WTC11 (cell line): ENCODE measurements around the gene CENPK.

Experiments used
- ATF1 ChIP-seq: sonication (generic); formaldehyde crosslinking; IDR thresholded peaks from 2 replicates; pipeline ENCODE4 v1.8.1; 2023; ENCODE audit warnings: mild to moderate bottlenecking, moderate library complexity, missing genetic modification reagents
- ATF3 ChIP-seq: sonication (generic); formaldehyde crosslinking; conservative IDR thresholded peaks from 2 replicates; pipeline ENCODE4 v1.8.1; 2022; ENCODE audit warnings: mild to moderate bottlenecking, missing genetic modification reagents
- ATF6 ChIP-seq: sonication (generic); formaldehyde crosslinking; IDR thresholded peaks from 2 replicates; pipeline ENCODE4 v1.8.1; 2023; ENCODE audit warnings: mild to moderate bottlenecking, missing genetic modification reagents
- CTCF ChIP-seq: fragments of 200-600 bp; IDR thresholded peaks from 2 replicates; pipeline ENCODE4 v1.8.0; 2022; ENCODE audit warnings: antibody characterized with exemption
- FOXP4 ChIP-seq: sonication (generic); formaldehyde crosslinking; IDR thresholded peaks from 2 replicates; pipeline ENCODE4 v1.8.0; 2022; ENCODE audit warnings: mild to moderate bottlenecking, missing genetic modification reagents
- GTF2I ChIP-seq: fragments of 250-450 bp; sonication (Bioruptor Pico); conservative IDR thresholded peaks from 2 replicates; pipeline ENCODE4 v1.4.0; 2021; ENCODE audit warnings: mild to moderate bottlenecking
- JUN ChIP-seq: sonication (generic); formaldehyde crosslinking; IDR thresholded peaks from 2 replicates; pipeline ENCODE4 v1.8.0; 2023; ENCODE audit warnings: mild to moderate bottlenecking, missing genetic modification reagents
- NFATC4 ChIP-seq: fragments of 250-450 bp; sonication (Bioruptor Pico); IDR thresholded peaks from 2 replicates; pipeline ENCODE4 v1.9.0; 2021; ENCODE audit warnings: mild to moderate bottlenecking
- PREB ChIP-seq: sonication (generic); formaldehyde crosslinking; IDR thresholded peaks from 2 replicates; pipeline ENCODE4 v1.8.1; 2022; ENCODE audit warnings: mild to moderate bottlenecking, missing genetic modification reagents, moderate library complexity, borderline replicate concordance
- ZBTB43 ChIP-seq: sonication (generic); formaldehyde crosslinking; IDR thresholded peaks from 2 replicates; pipeline ENCODE4 v1.8.1; 2023; ENCODE audit warnings: mild to moderate bottlenecking, missing genetic modification reagents
- ZNF138 ChIP-seq: sonication (generic); formaldehyde crosslinking; conservative IDR thresholded peaks from 2 replicates; pipeline ENCODE4 v1.8.1; 2022; ENCODE audit warnings: mild to moderate bottlenecking, moderate library complexity, missing genetic modification reagents
- ZNF263 ChIP-seq: sonication (generic); formaldehyde crosslinking; IDR thresholded peaks from 2 replicates; pipeline ENCODE4 v1.8.1; 2022; ENCODE audit warnings: low read depth, mild to moderate bottlenecking, moderate library complexity, missing genetic modification reagents
- ZNF281 ChIP-seq: sonication (generic); formaldehyde crosslinking; IDR thresholded peaks from 2 replicates; pipeline ENCODE4 v1.8.0; 2023; ENCODE audit warnings: mild to moderate bottlenecking, missing genetic modification reagents
- ZNF512 ChIP-seq: sonication (generic); formaldehyde crosslinking; IDR thresholded peaks from 2 replicates; pipeline ENCODE4 v1.8.1; 2022; ENCODE audit warnings: missing genetic modification reagents, borderline replicate concordance

GRCh38 chr5:65544473-65544872 is 18.5 kb downstream of the CENPK start:
- TF ChIP-seq CTCF, result no peak
- TF ChIP-seq ATF1, result no peak
- no peak for TF ChIP-seq ZNF512 (CRISPR knock-in tag)
- TF ChIP-seq FOXP4 (CRISPR knock-in tag), result no peak
- TF ChIP-seq JUN (CRISPR knock-in tag), result no peak
- no peak for TF ChIP-seq ATF3 (CRISPR knock-in tag)
- TF ChIP-seq GTF2I (CRISPR knock-in tag), result no peak
- TF ChIP-seq ZNF138 (CRISPR knock-in tag), result no peak
- TF ChIP-seq ZBTB43, result no peak
- no peak for TF ChIP-seq ZNF263 (CRISPR knock-in tag)
- no peak for TF ChIP-seq NFATC4 (CRISPR knock-in tag)
- TF ChIP-seq ATF6, result no peak
- TF ChIP-seq PREB (CRISPR knock-in tag), result no peak
- TF ChIP-seq ZNF281 (CRISPR knock-in tag), result no peak
